GM21528 (cell line): Measurements from ENCODE around the gene NUTF2.
A peak's percentile ranks its signal among the peaks of the same experiment; 100 is the strongest.
"Not testable (repeated sequence)": the region's sequence is repeated elsewhere in the genome, so short reads cannot be mapped to it uniquely, and the experiment has no call there.

Experiments
- ATAC-seq: cut with Tn5 transposase; IDR thresholded peaks from one replicate; pipeline ENCODE4 v1.9.1; 2021; ENCODE audit warnings: mild to moderate bottlenecking, moderate library complexity; ENCODE audit not compliant: unreplicated experiment, low FRiP score

The NUTF2 gene

DNA sequence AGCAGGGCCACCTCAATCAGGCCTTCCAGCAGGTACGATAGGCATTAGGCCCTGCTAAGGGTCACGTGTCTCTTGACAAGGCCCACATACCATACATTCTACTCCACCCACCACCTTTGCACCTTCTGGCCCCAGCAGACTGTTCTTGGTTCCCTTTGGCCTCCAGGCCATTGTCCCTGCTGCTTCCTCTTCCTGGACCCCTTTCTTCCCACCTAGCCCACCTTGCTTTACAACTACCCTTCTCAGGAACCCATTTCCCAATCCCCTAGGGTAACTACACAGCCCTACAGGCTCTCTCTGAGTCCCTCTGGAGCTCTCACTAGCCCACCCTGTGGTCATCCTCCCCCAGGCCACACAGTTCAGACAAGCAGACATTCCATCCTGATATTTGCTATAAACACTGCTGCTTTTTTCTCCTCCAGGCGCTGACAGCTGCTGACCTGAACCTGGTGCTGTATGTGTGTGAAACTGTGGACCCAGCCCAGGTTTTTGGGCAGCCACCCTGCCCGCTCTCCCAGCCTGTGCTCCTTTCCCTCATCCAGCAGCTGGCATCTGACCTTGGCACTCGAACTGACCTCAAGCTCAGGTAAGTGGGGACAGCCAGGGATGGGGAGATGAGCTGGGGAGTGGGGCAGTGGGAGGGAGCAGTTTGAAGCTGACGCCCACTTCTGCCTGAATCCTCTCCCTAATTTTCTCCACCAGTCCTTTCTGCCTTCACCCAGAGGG lies 36.6 kb downstream of the NUTF2 start:
- ATAC-seq = no peak

DNA sequence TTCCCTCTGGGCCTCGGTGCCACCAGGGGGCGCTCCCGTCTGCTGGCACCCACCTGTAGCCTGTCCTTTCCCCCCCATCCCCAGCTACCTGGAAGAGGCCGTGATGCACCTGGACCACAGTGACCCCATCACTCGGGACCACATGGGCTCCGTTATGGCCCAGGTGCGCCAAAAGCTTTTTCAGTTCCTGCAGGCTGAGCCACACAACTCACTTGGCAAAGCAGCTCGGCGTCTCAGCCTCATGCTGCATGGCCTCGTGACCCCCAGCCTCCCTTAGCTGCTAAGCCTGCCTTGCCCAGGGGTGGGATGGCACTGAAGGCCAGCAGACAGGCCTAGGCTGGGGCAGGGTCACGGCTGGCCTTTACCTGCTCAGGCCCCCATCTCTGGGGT lies 37.1 kb downstream of the NUTF2 start:
- ATAC-seq = no peak

DNA sequence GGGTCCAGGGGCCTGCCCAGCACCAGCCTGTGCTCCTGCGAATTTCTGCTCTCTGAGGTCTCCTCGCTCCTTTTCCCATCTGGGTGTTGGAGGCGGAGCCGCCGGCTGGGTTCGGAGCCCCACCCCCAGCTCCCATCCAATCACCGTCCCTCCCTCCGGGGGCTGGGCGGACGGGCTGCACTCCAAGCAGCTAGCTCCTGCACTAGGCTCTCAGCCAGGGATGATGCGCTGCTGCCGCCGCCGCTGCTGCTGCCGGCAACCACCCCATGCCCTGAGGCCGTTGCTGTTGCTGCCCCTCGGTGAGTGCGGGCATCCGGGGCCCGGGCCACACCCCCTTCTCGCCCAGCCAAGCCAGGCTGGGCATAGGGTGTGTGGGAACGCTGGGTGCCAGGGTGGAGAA lies 38.0 kb downstream of the NUTF2 start, which contains the start of gene NRN1L:
Gene NRN1L (plus strand): TSS at position 202 of the 400 bp plus-strand sequence. CDS start 19 bp downstream, at position 221.
- ATAC-seq = no peak

DNA sequence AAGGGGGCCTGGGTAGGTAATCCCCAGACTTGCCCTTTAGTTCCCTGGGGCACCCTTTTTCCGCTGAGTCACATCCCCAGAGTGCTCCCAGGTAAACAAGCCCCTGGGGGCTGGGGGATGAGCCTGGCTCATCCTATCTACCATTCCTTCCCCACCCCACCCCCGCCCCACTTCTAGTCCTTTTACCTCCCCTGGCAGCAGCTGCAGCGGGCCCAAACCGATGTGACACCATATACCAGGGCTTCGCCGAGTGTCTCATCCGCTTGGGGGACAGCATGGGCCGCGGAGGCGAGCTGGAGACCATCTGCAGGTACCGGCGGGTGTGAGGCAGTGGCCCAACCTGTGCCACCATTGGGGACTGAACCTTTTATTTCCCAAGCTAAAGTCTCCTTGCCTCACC lies 38.8 kb downstream of the NUTF2 start:
- ATAC-seq = no peak

DNA sequence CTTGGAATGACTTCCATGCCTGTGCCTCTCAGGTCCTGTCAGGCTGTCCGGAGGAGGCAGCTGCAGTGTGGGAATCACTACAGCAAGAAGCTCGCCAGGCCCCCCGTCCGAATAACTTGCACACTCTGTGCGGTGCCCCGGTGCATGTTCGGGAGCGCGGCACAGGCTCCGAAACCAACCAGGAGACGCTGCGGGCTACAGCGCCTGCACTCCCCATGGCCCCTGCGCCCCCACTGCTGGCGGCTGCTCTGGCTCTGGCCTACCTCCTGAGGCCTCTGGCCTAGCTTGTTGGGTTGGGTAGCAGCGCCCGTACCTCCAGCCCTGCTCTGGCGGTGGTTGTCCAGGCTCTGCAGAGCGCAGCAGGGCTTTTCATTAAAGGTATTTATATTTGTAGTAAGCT lies 39.2 kb downstream of the NUTF2 start:
- no peak for ATAC-seq

DNA sequence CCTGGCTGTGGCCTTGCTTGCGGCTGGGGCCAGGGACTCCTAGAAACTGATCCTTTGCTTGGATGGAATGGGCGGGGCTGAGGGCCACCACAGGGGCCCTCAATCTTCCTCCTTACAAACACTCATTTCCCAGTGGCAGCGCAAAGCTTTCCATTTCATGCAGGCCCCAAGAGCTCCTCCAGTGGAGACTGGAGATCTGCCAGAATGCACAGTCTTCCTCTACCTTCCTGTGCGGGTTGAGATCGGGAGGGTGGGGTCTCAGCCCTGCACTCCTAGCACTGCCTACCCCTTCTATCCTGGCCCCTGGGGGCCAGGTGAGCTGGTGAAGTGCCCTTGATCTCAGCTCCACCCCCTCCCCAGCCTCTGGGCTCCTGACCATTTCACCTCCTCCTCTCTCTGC lies 39.7 kb downstream of the NUTF2 start:
- ATAC-seq = no peak

DNA sequence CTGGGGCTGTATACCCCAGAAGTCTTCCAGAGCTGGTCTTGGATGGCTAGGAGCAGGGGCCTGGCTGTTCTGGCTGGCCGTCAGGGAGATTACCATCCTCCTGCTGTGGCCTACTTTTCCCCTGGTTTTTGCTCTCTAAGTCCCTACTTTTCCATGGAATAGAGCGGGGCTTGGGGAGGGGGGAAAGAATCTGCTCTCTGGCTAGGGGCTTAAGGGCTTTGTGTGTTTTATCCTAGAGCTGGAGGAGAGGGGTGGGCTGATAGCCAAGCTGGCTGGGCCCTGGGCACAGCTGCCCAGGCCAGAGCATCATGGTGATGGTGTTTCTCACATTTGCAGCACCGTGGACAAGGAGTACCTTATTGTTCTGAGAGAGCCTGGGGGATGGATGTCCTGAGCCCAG lies 41.6 kb downstream of the NUTF2 start:
- ATAC-seq = no peak

DNA sequence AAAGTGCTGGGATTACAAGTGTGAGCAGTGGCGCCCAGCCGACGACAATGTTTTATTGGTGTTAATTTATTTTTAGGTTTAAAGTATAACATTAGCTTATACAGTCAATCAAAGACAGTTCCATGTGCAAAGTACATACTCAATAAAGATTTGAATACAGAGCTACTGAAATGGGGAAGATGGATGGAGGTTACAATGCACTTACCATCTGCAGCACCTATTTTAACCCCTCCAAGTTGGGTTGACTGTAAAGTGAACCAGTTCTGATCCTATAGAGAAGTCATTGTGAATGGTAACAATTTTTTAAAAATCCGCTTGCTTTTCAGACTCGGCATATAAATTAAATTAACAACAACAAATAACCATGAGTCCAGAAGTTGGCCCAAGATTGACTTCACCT lies 45.6 kb downstream of the NUTF2 start:
- no peak for ATAC-seq

DNA sequence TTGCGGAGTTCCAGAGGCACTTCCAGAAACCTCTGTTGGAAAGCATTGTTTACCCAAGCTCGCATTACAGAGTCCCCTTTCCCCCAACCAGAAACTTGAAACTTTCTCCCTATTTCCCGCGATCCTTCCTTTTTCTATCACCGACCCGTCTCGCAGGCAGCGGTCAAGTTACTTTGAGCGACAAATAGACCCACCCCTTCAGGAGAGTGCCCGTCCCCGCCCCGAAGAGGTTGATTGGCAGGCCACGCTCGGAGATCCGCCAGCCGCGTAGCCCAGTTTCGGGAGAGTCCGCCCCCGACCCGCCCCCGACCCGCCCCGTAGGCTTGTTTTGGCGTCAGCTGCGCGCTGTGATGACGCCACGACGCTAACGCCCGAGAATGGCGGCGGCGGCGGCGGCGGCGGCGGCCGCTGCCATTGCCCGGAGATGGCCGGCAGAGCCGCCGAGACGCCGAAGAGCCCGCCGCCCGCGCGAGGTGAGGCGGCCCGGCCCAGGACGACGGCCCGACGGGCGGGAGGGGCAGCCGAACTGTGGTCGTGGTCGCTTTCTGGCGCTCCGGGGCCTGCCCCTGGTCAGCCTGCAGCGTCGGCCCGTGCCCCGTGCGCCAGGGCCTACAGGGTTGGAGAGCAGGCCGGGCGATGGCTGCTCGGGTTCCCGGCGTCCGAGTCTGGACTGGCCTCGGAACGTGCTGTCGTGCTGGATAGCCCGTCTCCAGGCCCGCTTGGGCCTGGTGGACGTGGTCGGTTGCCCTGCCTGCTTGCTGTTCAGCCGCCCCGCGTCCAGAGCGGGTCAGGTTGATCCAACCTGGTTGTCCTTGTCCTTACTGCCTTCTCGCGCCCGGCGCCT lies 46.4 kb downstream of the NUTF2 start, which contains the start of gene PSKH1:
Gene PSKH1 (plus strand): TSS at position 356 of the 844 bp plus-strand sequence. CDS start 15,496 bp downstream, outside the sequence.
- peak; percentile 84 for ATAC-seq

DNA sequence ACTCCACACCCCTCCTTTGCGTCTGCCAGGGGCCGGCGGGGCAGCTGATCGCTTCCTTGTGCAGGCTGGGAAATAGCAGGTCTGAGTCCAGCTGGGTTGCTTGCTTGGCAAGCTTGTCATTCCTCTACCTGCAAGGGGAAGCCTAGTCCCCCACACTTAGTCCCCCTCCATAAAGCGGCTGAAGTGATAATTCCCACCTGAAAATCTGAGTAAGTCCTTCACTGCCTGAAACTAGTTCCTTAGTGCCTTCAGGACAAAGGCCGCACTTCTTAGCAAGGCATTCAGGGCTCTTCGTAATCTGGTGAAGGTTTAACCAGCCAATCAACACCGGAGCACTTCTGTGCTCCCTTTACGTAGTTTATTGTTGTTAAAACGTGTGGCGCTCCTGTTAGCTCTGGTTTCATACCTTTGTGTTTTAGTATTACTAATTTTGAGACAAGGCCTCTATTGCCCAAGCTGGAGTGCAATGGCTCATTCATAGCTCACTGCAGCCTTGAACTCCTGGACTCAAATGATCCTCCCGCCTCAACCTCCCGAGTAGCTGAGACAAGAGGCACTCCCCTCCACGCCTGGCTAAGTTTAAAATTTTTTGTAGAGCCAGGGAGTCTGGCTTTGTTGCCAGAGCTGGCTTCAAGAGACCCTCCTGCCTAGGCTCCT lies 47.1 kb downstream of the NUTF2 start:
- ATAC-seq = peak; percentile 6

DNA sequence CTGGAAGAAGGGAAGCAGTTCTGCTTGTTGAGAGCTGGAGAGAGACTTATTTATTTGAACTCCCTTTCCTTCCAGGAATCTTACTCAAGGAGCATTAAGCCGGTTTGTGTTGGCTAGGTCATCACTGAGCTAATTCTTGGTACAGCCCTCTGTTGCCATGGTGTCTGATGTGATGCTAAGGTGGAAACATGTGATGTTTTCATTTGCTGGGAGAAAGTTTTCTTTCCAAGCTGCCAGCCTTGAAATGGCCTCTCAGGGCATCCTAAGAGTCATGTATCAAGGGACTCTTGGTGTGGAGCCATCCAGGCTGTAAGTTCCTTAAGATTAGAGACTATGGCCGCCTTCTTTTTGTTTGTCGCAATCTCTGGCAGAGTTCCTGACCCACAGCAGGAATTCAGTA lies 50.5 kb downstream of the NUTF2 start:
- no peak for ATAC-seq

DNA sequence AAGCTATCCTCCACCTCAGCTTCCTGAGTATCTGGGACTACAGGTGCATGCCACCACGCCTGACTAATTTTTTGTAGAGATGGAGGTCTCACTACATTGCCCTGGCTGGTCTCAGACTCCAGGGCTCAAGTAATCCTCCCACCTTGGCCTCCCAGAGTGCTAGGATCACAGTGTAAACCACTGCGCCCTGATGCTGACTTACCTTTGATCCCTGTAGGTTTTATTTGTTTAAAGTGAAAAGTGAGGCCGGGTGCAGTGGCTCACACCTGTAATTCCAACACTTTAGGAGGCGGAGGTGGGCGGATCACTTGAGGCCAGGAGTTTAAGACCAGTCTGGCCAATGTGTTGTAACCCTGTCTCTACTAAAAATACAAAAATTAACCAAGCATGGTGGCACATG lies 55.0 kb downstream of the NUTF2 start:
- no peak for ATAC-seq

DNA sequence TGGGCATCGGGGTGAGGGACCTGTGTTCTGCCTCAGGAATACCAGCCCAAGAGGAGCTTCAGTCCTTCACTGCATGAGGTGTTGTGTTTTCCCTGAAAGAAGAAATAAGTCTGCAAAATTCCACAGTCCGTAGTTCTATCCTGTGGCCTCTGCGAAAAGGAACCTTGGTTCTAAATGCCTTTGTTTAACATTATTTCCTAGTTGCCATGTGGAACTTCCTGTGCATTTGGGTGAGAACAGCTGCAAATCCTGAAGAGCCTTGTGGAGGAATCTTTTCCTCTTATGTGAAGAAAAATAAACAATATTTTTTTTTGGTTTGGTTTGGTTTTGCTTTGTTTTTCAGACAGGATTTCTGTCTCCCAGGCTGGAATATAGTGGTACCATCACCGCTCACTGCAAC lies 56.1 kb downstream of the NUTF2 start:
- no peak for ATAC-seq

DNA sequence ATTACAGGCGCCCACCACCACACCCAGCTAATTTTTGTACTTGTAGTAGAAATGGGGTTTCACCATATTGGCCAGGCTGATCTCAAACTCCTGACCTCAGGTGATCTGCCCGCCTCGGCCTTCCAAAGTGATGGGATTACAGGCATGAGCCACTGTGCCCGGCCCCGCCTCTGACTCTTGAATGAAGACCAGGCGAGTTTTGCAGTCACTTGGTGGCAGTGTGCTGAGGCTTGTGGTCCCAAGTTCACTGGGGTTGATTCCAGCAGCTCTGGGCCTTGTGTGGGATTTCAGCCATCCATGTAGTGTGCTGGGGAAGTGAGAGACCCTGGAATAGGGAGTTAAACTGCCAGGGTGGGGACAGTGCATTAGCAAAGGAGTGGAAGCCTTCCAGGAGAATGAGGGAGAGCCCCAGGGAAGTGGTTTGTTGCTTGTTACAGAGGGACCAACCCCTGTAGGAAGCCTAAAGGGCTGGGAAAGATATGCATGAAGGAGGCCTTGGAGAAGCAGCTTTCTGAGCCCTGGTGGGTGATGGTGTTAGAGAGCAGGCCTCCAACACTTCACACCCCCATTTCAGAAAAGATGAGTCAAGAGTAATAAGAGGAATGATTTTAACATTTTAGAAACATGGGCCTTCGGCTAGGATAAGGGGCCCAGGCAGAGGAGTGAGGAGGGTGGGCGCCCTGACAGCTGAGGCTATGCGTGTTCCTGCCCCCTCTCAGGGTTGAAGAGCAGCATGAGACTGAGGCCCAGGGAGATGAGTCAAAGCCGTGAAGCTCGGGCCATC lies 60.9 kb downstream of the NUTF2 start:
- no peak for ATAC-seq

DNA sequence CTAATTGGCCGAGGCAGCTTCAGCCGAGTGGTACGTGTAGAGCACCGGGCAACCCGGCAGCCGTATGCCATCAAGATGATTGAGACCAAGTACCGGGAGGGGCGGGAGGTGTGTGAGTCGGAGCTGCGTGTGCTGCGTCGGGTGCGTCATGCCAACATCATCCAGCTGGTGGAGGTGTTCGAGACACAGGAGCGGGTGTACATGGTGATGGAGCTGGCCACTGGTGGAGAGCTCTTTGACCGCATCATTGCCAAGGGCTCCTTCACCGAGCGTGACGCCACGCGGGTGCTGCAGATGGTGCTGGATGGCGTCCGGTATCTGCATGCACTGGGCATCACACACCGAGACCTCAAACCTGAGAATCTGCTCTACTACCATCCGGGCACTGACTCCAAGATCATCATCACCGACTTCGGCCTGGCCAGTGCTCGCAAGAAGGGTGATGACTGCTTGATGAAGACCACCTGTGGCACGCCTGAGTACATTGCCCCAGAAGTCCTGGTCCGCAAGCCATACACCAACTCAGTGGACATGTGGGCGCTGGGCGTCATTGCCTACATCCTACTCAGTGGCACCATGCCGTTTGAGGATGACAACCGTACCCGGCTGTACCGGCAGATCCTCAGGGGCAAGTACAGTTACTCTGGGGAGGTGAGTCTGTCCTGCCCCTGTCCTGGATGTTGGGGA lies 62.5 kb downstream of the NUTF2 start:
- ATAC-seq = no peak

DNA sequence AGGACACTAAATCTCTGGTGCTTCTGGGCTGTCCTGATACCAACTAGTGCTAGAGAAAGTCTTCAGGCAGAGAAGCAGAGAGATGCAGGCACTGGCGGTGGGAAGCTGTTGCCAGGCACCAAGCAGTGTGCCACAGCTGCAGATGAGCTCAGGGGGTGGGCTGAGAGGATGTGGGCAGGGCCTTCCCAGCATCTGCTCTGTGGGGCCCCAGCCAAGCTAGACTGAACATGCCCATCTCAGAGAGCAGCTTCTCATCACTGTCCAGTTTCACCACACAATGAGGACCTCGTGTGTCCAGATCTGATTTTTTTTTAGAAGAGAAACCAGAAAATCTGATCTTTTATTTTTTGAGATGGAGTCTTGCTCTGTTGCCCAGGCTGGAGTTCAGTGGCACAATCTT lies 63.4 kb downstream of the NUTF2 start:
- ATAC-seq = no peak

DNA sequence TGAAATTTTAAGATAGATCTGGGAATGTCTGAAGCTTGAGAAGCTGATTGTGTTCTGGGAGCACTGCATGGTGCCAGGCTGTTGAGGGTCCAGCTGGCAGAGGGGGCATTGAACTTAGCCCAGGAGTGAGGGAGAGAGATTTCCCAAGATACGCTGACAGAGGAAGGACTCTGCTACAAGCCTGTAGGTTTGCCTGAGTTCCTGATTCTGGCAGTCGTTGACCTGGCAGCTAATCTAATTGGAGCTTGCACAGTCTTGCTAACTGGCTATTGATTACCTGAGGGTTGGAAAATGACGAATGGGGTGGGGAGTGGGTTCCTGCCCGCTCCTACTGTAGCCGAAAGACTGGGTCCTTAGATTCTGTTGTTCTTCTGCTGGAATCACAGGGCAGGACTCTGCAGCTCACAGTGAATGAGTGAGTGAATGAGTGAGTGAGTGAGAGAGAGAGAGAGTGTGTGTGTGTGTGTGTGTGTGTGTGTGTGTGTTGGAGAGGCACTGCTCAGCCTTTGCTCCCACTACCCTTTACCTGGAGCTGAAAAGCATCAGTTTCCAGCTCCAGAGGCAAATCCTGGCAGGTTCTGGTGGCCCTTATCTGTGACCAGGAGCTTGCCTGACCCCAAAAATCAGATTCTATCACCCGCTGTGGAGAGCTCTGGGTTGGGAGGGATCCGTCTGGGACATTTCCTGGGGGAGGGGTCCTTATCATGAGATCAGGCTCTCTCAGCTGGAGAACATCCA lies 68.2 kb downstream of the NUTF2 start:
- no peak for ATAC-seq

DNA sequence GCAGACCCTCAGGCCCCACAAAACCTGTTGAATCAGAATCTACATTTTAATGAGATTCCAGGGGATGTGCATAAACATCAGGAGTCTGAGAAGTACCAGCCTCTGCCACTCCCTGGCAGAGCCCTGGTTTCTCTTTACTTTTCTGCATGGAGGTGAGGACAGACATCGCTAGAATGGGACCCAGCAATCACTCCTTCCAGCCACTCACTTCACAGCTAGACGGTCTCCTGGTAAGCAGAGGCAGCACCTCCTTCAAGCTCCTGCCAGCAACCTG lies 68.7 kb downstream of the NUTF2 start:
- ATAC-seq = not testable (repeated sequence)
